MM.1S (cell line): Measurements from ENCODE around the gene VPS29.
"Not testable (repeated sequence)": the region's sequence is repeated elsewhere in the genome, so short reads cannot be mapped to it uniquely, and the experiment has no call there.

ENCODE experiments used
- EZH2 ChIP-seq: fragments of 300-600 bp; sonication (generic); optimal IDR thresholded peaks from 2 replicates; pipeline ENCODE3; 2017; ENCODE audit warnings: low read depth, mild to moderate bottlenecking, antibody characterized with exemption, low read length, mixed read lengths
- TF ChIP-seq, protein P1 (sequence below): fragments of 300-600 bp; sonication (generic); IDR thresholded peaks from 2 replicates; pipeline ENCODE4 v1.5.1; 2016; ENCODE audit warnings: antibody characterized with exemption, low read length, mixed read lengths

DNA sequence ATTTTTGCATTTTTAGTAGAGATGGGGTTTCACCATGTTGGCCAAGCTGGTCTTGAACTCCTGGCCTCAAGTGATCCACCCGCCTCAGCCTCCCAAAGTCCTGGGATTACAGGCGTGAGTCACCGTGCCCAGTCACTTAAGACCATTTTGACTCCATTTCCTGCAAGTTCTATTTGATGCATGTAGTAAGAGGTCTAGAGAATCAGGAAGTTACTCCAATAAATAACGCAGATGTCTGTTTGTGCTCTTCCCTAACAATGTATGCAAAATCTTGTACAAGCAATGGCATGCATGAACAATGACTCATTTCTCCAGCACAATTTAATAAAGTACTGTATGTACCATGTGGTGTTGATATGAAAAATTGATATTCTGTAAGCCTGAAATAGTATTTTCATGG is 43.3 kb upstream of the VPS29 start:
- not testable (repeated sequence) for TF ChIP-seq EZH2
- TF ChIP-seq, protein P1, sequence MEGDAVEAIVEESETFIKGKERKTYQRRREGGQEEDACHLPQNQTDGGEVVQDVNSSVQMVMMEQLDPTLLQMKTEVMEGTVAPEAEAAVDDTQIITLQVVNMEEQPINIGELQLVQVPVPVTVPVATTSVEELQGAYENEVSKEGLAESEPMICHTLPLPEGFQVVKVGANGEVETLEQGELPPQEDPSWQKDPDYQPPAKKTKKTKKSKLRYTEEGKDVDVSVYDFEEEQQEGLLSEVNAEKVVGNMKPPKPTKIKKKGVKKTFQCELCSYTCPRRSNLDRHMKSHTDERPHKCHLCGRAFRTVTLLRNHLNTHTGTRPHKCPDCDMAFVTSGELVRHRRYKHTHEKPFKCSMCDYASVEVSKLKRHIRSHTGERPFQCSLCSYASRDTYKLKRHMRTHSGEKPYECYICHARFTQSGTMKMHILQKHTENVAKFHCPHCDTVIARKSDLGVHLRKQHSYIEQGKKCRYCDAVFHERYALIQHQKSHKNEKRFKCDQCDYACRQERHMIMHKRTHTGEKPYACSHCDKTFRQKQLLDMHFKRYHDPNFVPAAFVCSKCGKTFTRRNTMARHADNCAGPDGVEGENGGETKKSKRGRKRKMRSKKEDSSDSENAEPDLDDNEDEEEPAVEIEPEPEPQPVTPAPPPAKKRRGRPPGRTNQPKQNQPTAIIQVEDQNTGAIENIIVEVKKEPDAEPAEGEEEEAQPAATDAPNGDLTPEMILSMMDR = not testable (repeated sequence)
